ENCODE data around the gene ART5. TPM values are rescaled to one million over a fixed set of nuclear protein-coding genes. Genes with fewer than 3 reads are reported as not detected.
"Not testable (repeated sequence)": the region's sequence is repeated elsewhere in the genome, so short reads cannot be mapped to it uniquely, and the experiment has no call there.

The ART5 gene
- total RNA-seq, 2 donors from 2014 or later = not detected

DNA sequence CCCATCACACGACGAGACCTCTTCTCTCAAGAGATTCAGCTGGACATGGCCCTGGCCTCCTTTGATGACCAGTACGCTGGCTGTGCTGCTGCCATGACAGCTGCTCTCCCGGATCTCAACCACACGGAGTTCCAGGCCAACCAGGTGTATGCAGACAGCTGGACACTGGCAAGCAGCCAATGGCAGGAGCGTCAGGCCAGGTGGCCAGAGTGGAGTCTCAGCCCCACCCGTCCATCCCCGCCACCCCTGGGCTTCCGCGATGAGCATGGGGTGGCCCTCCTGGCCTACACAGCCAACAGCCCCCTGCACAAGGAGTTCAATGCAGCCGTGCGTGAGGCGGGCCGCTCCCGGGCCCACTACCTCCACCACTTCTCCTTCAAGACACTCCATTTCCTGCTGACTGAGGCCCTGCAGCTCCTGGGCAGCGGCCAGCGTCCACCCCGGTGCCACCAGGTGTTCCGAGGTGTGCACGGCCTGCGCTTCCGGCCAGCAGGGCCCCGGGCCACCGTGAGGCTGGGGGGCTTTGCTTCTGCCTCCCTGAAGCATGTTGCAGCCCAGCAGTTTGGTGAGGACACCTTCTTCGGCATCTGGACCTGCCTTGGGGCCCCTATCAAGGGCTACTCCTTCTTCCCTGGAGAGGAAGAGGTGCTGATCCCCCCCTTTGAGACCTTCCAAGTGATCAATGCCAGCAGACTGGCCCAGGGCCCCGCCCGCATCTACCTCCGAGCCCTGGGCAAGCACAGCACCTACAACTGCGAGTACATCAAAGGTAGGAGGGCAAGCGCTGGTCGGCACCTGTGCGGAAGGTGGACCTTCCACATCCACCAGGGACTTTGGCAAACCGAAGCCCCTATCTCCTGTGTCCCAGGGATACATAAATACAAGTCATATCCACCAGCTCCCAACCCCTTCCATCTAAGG, 18.1 kb upstream of the ART5 start:
- intact Hi-C loops (cut with DNase I) = no loop called here
- DNase-seq (ENCODE audit: low spot score) = no peak

DNA sequence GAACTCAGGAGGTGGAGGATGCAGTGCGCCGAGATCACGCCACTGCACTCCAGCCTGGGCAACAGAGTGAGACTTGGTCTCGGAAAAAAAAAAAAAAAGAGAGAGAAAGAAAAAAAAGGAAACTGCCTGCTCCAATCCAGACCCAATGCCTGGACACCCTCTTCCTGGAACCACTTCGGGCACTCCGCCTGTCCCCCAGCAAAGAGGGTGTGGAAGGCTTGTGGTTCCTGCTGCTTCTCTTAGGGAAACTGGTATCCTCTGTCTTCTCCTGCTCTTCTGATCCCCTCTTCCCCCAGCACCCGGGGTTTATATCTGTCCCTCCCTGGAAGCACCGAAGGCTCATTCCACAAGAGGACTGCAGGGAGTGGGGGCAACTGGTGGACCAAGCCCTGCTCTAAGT, 16.5 kb upstream of the ART5 start:
- no peak for DNase-seq (ENCODE audit: low spot score)
- intact Hi-C loops (cut with DNase I) = no loop called here

DNA sequence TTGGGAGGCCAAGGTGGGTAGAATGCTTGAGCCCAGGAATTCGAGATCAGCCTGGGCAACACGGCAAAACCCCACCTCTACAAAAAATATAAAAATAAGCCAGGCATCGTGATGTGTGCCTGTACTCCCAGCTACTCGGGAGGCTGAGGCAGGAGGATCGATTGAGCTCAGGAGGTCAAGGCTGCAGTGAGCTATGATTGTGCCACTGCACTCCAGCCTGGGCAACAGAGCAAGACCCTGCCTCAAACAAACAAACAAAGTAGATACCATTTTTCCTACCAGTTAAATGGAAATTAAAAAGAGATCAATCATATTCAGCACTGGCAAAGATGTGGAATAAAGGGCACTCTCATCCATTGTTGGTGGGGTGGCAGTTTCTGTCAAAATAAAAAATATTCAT, 15.5 kb upstream of the ART5 start:
- intact Hi-C loops (cut with DNase I); DNase-seq (ENCODE audit: low spot score): not testable (repeated sequence)

DNA sequence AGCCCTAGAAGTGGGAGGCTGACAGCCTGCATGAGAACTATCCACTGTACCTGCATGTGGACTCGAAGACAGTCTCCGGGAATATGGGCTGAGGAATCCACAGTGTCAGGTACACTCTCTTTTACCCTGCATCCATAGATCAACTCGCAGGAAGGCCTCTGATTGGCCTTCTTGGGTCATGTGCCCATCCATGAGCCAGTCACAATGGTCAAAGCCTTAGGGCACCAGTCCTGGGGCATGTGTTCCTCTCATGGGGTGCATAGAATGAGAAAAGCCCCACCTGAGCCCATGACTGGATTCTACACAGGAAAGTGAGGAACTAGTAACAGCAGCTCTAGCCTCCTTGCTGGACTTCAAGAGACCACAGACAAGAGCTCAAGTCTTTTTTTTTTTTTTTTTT, 13.8 kb upstream of the ART5 start:
- peak; percentile 24 for DNase-seq (ENCODE audit: low spot score)
- intact Hi-C loops (cut with DNase I) = no loop called here

DNA sequence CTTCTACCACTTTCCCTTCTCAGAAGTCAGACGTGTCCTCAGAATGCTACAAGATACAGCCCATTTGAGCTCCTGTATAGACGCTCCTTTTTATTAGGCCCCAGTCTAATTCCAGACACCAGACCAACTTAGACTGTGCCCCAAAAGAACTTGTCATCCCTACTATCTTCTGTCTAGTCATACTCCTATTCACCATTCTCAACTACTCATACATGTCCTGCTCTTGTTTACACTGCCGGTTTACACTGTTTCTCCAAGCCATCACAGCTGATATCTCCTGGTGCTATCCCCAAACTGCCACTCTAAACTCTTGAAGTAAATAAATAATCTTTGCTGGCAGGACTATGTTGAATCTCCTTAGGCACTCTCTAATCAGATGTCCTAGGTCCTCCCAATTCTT, 10.7 kb upstream of the ART5 start:
- intact Hi-C loops (cut with DNase I); DNase-seq (ENCODE audit: low spot score): not testable (repeated sequence)

DNA sequence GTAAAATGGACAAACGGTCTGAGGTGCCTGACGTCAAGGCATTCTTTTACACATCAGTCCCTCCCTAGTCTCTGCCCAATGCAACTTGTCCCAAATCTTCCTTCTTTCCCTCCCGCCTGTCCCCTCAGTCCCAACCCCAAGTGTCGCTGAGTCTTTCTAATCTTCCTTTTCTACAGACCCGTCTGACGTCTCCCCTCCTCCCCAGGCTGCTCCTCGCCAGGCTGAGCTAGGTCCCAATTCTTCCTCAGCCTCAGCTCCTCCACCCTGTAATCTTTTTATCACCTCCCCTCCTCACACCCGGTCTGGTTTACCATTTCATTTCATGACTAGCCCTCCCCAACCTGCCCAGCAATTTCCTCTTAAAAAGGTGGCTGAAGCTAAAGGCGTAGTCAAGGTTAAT, 7.6 kb upstream of the ART5 start:
- peak; percentile 11 for DNase-seq (ENCODE audit: low spot score)
- intact Hi-C loops (cut with DNase I) = not testable (repeated sequence)

DNA sequence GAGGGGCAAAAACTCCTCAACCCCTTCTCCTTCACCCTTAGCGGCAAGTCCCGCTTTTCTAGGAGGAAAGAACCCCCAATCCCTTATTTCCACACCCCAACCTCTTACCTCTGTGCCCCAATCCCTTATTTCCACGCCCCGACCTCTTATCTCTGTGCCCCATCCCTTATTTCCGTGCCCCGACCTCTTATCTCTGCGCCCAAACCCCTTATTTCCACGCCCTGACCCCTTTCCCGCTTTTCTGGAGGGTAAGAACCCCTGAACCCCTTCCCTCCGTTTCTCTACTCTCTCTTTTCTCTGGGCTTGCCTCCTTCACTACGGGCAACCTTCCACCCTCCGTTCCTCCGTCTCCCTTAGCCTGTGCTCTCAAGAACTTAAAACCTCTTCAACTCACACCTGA, 7.1 kb upstream of the ART5 start:
- DNase-seq (ENCODE audit: low spot score) = peak; percentile 46
- intact Hi-C loops (cut with DNase I) = not testable (repeated sequence)

DNA sequence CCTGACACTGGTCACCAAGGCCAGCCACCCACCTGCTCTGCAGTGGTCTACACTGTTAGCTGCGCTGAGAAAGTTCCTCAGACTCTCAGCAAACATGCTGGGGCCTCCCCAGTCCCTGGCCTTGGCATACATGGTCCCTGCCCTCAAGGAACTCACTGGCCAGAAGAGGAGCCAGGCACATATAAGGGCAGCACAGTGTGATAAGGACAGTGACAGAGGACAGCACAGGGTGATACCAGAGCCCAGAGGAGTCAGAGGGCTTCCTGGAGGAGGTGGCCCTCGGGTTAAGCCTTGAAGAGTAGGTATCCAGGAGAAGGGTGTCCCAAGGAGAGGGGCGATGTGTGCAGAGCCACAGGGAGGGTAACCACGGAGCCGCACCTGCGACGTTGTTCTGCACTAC, 3.8 kb upstream of the ART5 start:
- intact Hi-C loops (cut with DNase I) = no loop called here
- DNase-seq (ENCODE audit: low spot score) = peak; percentile 5

DNA sequence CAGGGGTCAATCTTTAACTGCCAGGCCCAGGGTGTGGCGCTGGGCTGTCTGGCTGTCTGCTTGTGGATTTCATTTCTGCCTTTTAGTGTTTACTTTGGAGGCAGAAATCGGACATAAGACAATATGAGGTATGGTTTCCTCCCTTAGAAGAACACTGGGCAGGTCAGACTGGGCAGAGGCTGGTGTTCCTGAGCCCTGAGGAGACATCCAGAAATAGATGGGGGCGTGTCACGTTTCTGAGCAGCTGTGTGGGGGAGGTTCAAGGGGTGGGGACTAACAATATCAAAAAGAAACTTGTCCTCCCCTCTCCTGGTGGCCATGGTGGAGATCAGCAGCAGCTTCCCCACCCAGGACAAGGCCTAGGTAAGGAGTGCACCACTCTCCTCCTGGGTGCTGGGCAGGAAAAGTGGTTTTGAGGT, 3.0 kb upstream of the ART5 start, which contains the start of gene ART1:
Gene ART1 (plus strand): TSS at position 312 of the 419 bp plus-strand sequence. CDS start 14,086 bp downstream, outside the sequence.
- intact Hi-C loops (cut with DNase I) = no loop called here
- no peak for DNase-seq (ENCODE audit: low spot score)

DNA sequence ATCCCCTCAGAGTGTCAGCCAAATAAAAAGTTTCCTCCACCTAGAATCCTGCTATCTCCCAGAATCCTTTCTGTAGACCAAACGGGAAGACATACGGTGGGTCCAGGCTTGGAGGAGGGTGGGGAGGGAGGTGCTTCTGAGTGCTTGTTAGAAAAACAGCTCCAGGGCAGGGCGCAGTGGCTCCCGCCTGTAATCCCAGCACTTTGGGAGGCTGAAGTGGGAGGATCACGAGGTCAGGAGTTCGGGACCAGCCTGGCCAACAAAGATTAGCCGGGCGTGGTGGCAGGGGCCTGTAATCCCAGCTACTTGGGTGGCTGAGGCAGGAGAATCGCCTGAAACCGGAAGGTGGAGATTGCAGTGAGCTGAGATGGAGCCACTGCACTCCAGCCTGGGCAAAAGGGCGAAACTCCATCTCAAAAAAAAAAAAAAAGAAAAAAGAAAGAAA, 1.3 kb upstream of the ART5 start:
- intact Hi-C loops (cut with DNase I); DNase-seq (ENCODE audit: low spot score): not testable (repeated sequence)

DNA sequence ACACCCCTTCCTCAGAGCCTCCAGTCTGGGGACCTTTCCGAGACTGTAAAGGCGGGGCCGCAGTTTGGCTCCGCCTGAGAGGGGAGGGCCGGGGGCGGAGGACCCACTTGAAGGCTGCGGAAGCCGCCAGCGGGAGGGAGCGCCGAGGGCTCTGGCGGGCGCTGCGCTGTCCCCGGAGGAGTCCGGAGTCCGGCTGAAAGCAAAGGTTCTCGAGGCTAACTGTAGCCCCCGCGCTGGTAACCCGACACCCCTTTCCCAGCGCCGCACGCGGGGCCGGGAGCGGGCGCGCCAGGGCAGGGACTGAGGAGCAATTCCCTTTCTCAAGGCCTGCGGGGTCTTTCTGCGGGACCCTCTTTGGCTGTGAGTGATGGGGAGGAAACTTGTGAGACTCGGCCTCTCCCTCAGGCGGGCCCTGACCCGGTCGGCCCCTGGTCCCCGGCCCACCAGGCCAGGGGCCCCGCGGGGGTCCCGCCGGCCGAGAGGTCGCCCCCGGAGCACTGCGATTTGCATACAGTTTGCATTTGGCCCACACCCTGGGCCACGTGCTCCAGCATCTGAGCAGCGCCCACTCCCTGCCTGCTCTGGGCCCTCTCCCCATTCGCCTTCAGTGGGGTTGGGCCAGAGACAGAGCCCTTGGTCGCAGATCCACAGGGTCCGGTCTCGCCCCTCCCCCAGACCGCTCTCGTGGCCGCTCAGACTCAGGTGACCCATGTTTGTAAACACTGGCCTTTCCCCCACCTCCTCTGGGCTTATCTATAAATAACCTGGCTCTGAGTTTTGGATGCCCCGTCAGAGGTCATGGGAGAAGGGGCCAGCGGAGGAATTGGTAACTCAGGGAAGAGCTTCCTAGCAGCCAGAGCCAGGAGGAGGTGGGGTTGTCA, 519 bp upstream of the ART5 start:
- intact Hi-C loops (cut with DNase I) = no loop called here
- DNase-seq (ENCODE audit: low spot score) = peak; percentile 89

DNA sequence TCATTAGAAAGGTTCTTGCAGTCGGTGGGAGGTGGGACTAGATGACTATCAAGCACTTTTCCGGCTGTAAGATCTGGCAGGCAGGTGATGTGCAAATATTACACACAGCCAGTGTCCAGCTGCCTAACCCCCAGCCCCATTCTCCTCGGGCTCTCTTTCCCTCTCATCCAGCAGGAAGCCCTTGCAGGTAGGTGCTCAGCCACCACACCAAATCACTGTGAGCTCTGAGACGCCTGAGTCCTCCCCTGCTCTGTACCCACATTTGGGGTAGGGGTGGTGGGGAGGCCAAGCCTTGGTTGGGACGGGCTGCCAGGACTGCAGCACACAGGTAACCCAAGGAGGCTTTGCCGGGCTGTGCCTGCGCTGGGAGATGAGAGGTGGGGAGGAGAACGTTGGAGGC, 601 bp downstream of the ART5 start:
- intact Hi-C loops (cut with DNase I) = no loop called here
- DNase-seq (ENCODE audit: low spot score) = no peak

DNA sequence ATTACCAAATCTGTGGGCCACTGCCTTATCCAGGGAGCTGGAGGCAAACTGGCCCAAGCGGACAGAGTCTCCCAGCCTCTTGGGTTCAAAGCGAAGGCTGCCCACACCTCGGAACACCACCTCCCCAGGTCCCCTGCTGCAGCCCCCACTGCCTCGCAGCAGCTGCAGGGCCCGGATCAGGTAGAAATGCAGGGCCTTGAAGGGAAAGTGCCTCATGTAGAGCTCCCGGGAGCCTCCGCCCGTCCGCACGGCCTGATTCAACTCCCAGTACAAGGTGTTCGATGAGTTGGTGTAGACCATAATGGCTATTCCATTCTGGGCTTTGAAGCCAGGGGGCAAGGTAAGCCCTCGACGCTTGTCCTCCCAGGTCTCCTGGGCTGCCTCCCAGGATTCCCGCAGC, 2.0 kb downstream of the ART5 start:
- intact Hi-C loops (cut with DNase I) = no loop called here

DNA sequence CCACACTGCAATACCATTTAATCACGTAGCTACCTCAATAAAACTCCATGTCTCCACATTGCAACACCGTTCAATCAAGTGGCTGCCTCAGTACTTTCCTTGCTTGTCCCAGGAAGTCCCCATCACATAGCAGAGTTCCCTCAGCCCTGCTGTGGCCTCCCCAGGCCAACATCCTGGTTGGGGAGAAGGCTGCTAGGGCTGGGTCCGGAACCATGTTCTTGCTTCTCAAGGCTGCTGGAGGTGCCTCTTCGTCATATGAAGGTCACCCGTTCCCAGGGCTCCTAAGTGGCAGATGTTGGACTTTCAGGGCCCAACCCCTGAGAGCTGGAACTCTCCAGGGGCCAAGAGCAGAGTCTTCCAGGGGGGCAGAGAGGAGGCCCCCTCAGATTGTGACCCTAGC, 3.3 kb downstream of the ART5 start:
- DNase-seq (ENCODE audit: low spot score) = no peak
- intact Hi-C loops (cut with DNase I) = no loop called here

More for the DNA sequence above, 2.0 kb downstream of the ART5 start:
- DNase-seq (ENCODE audit: low spot score) = no peak

DNA sequence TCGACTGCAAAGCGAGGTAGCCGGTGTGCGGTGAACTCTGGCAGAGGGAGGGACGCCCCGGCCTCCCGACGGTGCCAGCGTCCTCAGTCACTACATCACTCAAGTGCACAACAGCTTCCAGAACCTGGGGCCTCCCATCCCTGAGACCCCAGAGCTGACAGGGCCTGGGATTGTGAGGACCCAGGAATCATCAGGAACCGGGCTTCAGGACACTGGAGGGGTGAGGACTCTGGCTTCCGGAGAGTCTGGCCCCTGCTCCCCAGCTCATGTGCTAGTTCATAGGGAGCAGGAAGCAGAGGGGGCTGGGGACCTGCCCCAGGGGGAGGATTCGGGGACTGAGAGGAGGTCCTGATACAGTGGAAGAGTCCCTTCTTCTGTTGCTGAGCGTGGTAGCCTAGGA, 4.6 kb downstream of the ART5 start:
- intact Hi-C loops (cut with DNase I) = no loop called here
- peak; percentile 46 for DNase-seq (ENCODE audit: low spot score)

DNA sequence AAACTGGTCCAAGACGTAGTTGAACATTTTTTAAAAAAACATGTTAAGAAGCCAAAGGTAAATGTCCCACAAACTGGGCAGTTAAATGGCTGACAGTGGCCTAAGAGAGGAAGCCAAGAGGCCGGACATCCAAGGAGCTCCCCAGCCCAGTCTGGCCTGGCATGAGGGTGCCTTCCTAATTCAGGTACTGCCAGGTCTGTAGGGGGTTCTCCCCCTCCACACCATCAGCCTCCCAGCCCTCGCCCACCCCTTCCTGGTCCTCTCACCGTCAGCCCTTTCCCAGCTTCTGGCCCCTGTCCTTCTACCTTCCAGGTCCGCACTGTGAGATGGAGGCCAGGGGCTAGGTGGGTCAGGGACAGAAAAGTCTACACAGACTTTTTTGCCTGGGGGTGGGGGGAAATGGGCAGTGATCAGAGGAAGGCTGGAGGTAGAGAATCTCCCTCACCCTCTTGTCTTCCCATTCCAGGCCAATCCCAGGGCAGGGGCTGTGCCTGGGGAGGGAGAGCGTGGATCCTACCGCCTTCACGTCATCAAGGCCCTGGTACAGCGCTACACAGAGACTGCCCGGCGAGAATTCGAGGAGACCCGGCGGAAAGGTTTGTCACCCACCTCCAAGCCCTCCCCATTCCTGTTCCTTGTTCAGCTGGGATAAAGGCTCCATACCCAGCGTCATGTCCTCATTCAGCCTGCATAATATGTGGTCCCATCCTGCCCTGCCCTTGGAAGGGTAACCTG, 6.0 kb downstream of the ART5 start:
- intact Hi-C loops (cut with DNase I) = no loop called here
- peak; percentile 47 for DNase-seq (ENCODE audit: low spot score)

DNA sequence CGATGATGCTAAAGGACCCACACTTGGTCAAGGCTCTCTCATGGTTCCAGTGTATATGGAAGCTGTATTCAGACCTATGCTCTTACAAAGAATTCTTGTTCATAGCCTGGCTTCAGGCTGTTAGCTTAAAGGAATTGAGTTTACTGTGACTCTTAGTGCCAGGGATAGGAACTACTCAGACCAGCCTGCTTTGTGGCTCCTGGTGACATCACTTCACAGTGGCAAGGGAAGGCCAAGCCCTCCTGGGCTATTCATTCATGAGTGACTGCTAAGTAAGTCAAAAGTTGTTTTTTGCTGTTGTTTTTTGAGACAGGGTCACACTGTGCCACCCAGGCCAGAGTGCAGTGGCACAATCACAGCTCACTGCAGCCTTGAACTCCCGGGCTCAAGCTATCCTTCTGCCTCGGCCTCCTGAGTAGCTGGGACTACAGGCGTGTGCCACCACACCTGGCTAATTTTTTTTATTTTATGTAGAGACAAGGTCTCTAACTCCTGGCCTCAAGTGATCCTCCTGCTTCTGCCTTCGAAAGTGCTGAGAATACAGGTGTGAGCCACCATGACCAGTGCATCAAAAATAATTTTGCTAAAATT, 9.6 kb downstream of the ART5 start:
- intact Hi-C loops (cut with DNase I) = no loop called here
- DNase-seq (ENCODE audit: low spot score) = peak; percentile 55

DNA sequence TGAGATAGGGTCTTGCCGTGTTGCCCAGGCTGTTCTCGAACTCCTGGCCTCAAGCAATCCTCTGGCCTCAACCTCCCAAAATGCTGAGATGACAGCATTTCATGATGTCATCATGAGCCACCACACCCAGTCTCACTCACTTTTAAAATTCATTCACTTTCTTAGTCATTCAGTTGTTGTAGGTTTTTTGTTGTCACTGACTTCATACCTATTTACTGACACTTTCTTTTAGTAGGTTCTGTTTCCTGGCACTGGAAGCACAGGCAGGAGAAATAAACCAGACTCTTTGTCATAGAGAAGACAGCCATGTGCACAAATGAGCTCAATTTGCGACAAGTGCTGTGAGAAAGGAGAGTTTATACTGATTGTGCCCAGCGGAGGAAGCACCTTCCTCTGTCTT, 10.5 kb downstream of the ART5 start:
- intact Hi-C loops (cut with DNase I) = no loop called here
- no peak for DNase-seq (ENCODE audit: low spot score)

DNA sequence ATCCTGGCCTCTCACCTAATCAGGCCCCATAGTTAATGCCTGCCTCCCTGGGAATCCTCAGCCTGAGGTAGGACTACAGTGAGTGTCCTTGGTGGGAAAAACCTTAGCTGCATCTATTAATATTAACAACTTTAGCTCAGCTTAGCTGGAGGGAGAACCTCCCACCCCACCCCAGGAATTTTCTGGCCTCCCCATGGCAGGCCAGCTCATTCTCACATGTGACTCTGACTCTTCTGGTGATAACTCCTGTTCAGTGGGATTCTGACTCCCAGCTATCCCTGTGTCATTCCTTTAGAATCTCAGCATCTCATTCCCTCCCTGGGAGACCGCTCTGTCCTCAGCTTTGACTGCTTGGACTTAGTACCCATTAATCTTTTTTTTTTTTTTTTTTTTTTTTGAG, 14.5 kb downstream of the ART5 start:
- peak; percentile 64 for DNase-seq (ENCODE audit: low spot score)
- intact Hi-C loops (cut with DNase I) = no loop called here

All from posterior vena cava (tissue), 2 donors.